Muscle layer of duodenum (tissue), 2 donors: Measurements from ENCODE around the gene ARVCF.

Experiments used
- H3K27ac ChIP-seq: one replicate; pipeline ENCODE4 v1.7.0; 2013; ENCODE audit warnings: mild to moderate bottlenecking, low read length
- H3K27me3 ChIP-seq: one replicate; pipeline ENCODE4 v1.7.0; 2013; ENCODE audit warnings: low read depth, mild to moderate bottlenecking, control low read depth, low read length
- H3K36me3 ChIP-seq, 2 donors: one replicate each; pipeline ENCODE4 v1.7.0; 2013; ENCODE audit warnings: low read length in 2 of 2, control low read depth in 1 of 2, mild to moderate bottlenecking in 1 of 2; ENCODE audit not compliant: insufficient read depth in 2 of 2, control insufficient read depth in 1 of 2
- H3K4me1 ChIP-seq, 2 donors: one replicate each; pipeline ENCODE4 v1.7.0; 2013; ENCODE audit warnings: low read length in 2 of 2, mild to moderate bottlenecking in 2 of 2, control low read depth in 1 of 2, moderate library complexity in 1 of 2; ENCODE audit not compliant: insufficient read depth in 2 of 2, control insufficient read depth in 1 of 2
- H3K4me3 ChIP-seq, 2 donors: one replicate each; pipeline ENCODE4 v1.7.0; 2013; ENCODE audit warnings: low read length in 2 of 2, low read depth in 1 of 2, mild to moderate bottlenecking in 1 of 2
- H3K9me3 ChIP-seq, 2 donors: one replicate each; pipeline ENCODE4 v1.7.0; 2013; ENCODE audit warnings: low read length in 2 of 2, control low read depth in 1 of 2, mild to moderate bottlenecking in 1 of 2; ENCODE audit not compliant: control insufficient read depth in 1 of 2
- donor health status: healthy.

ARVCF gene

DNA sequence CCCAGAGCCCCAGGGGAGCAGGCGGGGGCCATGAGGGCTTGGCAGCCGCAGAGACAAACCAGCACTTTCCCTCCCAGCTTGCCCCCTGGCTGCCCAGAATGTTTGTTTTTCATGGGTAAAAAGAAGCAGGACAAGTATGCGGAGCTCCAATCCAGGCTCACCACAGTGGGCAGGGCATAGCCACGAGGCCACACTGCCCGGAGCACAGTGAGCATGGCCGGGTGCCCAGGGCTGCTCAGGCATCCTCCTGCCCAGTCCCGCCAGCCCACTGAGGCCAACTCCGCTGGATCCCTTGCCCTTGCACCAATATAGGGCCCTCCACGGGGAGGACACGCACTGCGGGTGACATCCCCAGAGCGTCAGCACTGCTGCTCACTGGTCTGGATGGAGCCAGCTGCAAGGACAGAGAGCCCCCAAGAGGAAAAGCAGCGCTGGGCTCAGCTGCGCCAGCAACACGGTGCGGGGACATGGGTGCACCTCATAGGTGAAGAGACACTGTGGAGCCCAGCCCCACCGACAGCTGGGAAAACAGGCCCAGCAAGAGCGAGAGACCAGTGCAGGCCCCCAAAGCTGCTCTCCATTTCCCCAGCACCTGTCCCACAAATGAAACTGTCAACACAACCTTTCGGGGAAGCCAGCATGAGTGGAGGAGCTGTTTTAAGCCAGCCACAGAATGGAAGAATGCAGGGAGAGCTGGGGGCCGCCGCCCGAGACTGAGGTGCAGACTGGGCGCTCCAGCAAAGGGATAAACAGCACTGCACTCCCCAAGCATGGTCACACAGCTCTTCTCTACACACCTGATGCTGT, 24.8 kb downstream of the ARVCF start:
- Histone ChIP-seq H3K27me3 (no peaks in the 10 kb centered on the region), H3K4me3 (no peak overlapping the region), H3K9me3 (no peaks in the 10 kb centered on the region), H3K27ac (no peak overlapping the region), H3K4me1 (peaks cover 0 to 18% of the 10 kb centered on the region in 2 donors), H3K36me3 (no peaks in the 10 kb centered on the region)

DNA sequence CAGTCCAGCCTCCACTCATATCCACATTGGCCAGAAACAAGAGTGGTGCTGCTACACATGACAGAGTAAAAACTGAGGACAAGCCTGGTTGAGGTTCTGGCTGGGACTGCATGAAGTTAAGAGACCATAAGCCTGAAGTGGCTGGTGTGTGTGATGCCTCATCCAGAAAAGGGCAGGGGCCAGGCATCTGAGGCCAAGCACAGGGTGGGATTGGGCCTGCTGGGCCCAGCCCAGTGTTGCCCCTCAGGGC, 25.3 kb downstream of the ARVCF start:
- Histone ChIP-seq H3K27me3 (no peaks in the 10 kb centered on the region), H3K4me3 (no peak overlapping the region), H3K36me3 (no peaks in the 10 kb centered on the region), H3K9me3 (no peaks in the 10 kb centered on the region), H3K27ac (no peak overlapping the region), H3K4me1 (peaks cover under 1 to 18% of the 10 kb centered on the region in 2 donors)

DNA sequence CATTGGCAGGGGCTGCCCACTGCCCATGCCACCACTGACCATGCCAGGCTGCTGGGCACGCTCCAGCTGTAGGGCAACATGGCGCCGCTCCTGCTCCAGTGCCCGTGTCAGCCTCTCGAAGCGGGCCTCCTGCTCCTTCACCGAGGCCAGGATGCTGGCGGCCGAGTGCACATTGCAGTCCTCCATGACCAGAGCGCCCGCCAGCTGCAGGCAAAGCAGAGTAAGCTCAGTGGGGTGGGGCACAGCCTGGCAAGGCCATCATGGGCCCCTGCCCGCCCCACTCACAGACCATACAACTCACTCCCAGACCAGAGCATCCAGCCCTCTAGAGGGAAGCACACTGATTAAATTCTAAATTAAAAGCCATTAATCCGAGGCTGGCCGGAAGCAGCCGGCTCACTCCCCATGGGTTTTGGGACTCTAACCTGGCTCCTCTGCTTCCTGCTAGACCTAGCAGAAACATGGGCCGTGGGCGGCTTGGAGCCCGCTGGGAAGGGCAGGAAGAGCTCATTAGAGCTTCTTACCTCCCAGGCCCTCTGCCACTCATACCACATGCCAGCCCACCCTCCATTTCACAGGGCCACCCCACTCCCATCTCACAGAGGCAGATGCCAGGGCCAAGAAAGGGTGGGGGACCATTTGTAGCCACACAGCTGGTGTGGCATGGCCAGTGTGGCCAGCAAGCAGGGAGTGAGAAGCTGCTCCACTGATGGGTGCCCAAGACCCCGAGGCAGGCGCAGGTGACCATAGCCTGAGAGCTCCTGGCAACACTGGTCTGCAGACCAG, 25.8 kb downstream of the ARVCF start:
- Histone ChIP-seq H3K27me3 (no peaks in the 10 kb centered on the region), H3K27ac (no peak overlapping the region), H3K4me3 (no peak overlapping the region), H3K9me3 (no peaks in the 10 kb centered on the region), H3K4me1 (peaks cover 6 to 24% of the 10 kb centered on the region in 2 donors), H3K36me3 (no peaks in the 10 kb centered on the region)

DNA sequence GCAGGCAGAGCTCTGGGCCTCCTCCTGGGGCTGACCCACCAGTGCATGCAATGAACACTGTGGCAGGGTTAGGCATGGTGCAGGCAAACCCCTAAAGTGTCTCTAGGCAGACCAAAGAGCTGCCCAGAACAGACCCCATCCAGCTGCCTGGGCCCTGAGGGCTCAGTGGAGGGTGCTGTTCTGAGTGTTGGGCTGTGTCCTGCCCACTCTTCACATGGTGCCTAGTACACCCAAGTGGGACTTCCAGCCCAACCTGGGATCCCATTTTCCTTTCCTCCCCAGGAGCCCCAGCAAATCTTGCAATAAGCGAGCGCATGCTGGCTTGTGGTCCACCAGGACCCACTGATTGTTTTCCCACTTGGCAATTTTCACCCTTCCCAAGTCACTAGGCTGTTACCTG, 26.4 kb downstream of the ARVCF start:
- Histone ChIP-seq H3K36me3 (no peaks in the 10 kb centered on the region), H3K4me1 (peaks cover 6 to 30% of the 10 kb centered on the region in 2 donors), H3K9me3 (no peaks in the 10 kb centered on the region), H3K4me3 (no peak overlapping the region), H3K27me3 (no peaks in the 10 kb centered on the region), H3K27ac (no peak overlapping the region)

DNA sequence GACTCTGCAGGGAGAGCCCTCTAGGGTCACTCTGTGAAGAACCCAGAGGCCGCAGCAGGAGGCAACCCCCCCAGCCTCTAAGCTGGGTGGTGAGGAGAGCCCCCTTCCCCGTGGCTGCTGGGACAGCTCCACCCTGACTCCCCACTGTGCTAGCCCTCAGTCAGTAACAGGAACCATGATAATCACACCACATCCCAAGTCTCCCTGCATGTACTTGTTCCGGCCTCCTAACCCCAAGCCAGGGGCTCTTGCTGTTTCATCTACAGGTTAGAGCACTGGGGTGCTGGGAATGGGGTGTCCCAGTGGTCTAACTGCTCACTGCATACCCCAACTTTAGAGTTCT, 26.9 kb downstream of the ARVCF start:
- no peaks in the 10 kb centered on the region for H3K27me3 ChIP-seq
- no peak overlapping the region for H3K27ac ChIP-seq
- peaks cover 6 to 33% of the 10 kb centered on the region in 2 donors for H3K4me1 ChIP-seq
- H3K9me3 ChIP-seq, result no peaks in the 10 kb centered on the region
- no peak overlapping the region for H3K4me3 ChIP-seq
- no peaks in the 10 kb centered on the region for H3K36me3 ChIP-seq

DNA sequence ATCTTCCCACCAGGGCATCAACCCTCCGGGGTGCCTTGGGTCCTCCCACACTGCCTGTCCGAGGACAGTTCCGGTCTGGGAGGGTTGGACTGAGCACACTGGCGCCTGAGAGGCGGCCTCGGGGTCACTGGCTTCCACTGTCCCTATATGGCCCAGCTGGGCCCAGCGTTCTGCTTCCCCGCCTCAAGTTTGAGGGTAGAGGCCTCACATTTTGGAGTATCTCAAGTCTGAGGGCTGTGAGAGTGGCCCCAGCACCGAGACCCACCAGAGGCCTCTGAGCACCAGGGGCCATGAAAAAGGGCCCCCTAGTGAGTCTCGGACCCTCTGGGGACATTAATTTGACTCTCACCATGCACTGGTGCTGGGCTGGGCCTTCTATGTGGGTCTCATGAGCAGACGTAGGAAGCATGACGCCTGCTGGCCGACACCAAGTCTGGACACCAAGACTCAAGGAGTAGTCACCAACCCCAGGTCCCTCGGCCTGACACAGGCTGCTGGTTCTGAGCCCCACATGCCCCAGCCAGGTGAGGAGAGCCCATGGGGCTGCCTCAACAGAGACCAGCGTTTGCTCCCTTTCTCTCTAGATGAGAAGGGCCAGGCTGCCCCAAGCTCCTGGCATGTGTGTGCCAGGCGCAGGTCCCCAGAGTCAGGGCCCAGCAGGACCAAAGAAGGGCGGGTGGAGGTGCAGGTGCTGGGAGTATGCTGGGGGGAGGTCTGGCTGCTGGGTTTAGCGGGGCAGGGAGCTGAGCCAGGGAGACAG, 27.5 kb downstream of the ARVCF start:
- peaks cover 6 to 39% of the 10 kb centered on the region in 2 donors for H3K4me1 ChIP-seq
- no peaks in the 10 kb centered on the region for H3K9me3 ChIP-seq
- no peak overlapping the region for H3K4me3 ChIP-seq
- no peaks in the 10 kb centered on the region for H3K36me3 ChIP-seq
- no peak overlapping the region for H3K27ac ChIP-seq
- H3K27me3 ChIP-seq, result no peaks in the 10 kb centered on the region

DNA sequence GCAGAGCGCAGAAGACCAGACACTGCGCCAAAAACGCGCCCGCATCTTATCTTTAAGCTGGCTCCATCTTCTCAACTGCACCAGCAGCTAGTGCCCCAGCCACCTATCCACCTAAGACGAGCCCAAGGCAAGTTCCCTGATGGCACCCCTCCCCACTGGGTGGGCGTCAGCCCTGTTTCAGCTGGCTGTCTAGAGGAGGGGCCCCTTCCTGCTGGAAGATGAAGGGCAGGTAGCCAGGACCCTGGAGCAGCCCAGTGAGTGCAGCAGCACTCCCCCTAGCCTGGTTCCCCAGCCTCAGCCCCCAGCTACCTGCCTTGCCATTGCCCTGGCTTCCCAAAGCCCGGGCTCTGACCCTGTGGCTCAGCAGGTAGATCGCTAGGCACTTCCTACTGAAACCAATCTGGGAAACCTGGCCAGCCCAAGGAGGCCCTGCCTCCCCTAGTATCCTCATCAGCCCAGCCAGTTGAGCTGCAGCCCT, 28.3 kb downstream of the ARVCF start:
- Histone ChIP-seq H3K4me1 (peaks cover 10 to 46% of the 10 kb centered on the region in 2 donors), H3K27ac (no peak overlapping the region)

DNA sequence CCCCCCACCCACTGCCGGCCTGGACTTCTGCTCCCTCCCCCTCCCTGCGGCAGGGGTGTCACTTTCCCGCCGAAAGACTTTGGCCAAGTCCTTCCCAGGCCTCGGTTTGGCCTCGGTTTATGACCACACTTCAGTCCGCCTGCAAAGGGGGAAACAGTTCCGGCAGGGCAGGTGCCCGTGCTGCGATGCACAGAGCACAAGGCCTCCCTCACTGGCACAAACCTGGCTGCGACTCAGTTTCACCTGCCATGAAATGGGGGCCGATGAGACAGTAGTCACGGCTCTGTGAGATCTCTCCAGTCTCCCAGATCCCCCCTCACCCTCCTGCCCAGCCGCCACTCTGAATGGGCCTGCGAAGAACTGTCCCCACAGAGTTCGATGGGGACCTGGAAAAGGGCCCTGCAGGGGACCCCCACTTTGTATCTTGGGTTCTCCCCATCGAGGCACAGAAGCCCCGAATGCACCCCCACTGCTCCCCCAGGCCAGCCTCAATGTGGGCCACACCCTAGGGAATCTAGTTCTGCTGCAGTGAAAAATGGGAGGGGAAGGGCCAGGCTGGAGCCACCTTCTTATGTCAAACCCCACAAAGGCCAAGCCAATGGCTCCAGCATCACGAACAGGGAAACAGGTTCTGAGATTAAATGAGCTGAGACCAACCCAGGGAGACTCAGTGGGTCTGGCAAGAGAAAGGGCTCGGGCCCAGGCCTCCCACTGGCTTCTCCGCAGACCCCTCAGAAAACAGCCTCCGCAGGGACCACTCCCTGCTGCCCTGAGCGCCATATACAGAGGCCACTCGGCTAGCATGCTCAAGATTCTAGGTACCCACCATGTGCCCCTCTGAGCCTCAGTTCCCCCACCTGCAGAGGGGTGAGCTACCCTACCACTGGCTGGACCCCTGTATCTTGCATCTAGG, 29.0 kb downstream of the ARVCF start:
- no peak overlapping the region for H3K4me3 ChIP-seq
- no peaks in the 10 kb centered on the region for H3K9me3 ChIP-seq
- H3K4me1 ChIP-seq, result peaks cover 11 to 39% of the 10 kb centered on the region in 2 donors
- no peaks in the 10 kb centered on the region for H3K36me3 ChIP-seq
- H3K27me3 ChIP-seq, result no peaks in the 10 kb centered on the region
- H3K27ac ChIP-seq, result no peak overlapping the region

More for the DNA sequence above, 28.3 kb downstream of the ARVCF start:
- H3K27me3 ChIP-seq, result no peaks in the 10 kb centered on the region
- H3K9me3 ChIP-seq, result no peaks in the 10 kb centered on the region
- H3K4me3 ChIP-seq, result no peak overlapping the region
- H3K36me3 ChIP-seq, result no peaks in the 10 kb centered on the region

DNA sequence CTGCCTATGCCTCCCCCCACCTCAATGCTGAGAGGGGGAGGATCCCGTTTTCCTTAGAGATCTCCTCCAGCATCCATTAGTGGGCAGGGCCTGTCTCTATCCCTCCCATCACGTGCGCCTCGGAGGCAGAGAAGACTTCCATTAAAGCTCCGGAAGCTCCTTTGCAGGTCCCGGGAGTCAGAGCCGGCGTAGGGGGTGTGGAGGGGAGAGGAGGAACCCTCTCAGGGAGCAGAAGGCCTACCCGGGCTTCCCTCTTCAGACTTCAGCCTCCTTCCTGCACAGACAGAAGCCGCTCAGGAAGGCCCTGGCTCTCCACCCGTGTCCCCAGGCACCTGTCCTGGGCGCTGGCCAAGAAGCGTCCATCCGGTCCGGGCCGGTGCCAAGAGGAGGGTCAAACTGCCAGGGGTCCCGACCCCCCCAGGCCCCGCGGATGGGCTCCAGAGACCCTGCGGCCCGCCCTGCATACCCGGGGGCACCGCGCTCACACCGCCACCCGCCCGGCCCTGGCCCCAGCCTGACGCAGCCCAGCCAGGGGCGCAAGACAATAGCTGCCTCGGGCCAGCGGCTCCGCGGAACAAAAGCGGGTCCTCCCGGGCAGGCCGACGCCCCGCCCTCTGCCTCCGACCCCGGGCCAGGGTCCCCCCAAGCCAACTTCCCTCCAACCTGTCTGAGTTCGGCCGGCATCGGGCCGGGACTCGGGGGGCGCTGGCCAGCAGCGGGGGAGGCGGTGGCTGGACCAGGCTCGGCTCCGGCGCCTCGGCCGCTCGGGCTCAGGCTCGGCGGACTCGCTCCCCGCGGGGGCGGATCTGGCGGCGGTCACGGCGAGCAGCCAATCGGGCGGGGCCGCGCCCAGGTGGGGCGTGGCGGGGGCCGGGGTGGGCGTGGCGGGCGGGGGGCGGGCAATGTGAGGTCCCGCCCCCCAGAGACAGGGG, 29.9 kb downstream of the ARVCF start:
- H3K4me1 ChIP-seq, result peaks cover 11 to 30% of the 10 kb centered on the region in 2 donors
- H3K27ac ChIP-seq, result peak overlapping the region; percentile 23

DNA sequence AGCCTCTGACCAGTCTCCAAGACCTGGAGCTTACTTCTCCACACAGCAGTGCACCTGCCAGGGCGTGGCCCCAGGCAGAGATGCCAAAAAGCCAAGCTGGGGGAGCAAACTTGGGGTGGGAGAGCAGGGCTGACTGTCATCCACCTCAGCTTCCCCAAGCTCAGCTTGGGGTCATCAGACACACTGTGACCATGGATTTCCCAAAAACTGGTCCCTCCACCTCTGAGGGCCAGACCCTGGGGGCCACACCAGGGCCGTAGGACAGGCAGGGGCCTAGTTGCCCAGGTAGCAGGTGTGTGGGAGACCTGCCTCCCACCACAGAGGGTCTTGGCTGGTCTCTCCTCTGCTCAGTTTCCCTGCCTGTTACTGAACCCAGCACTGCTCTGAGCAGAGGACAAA, 30.6 kb downstream of the ARVCF start:
- H3K36me3 ChIP-seq, result peaks cover 0 to 9% of the 10 kb centered on the region in 2 donors
- no peaks in the 10 kb centered on the region for H3K9me3 ChIP-seq
- H3K4me3 ChIP-seq, result peak overlapping the region; percentile 49 to 74
- peaks cover 11 to 30% of the 10 kb centered on the region in 2 donors for H3K4me1 ChIP-seq
- no peaks in the 10 kb centered on the region for H3K27me3 ChIP-seq
- peak overlapping the region; percentile 23 for H3K27ac ChIP-seq

More for the DNA sequence above, 29.9 kb downstream of the ARVCF start:
- H3K36me3 ChIP-seq, result peaks cover 0 to 2% of the 10 kb centered on the region in 2 donors
- no peaks in the 10 kb centered on the region for H3K27me3 ChIP-seq
- no peaks in the 10 kb centered on the region for H3K9me3 ChIP-seq
- peak overlapping the region; percentile 49 to 74 for H3K4me3 ChIP-seq
